Measurements from ENCODE around the gene S100A13. TPM values are rescaled to one million over a fixed set of nuclear protein-coding genes. Genes with fewer than 3 reads are reported as not detected.
"Not testable (repeated sequence)": the region's sequence is repeated elsewhere in the genome, so short reads cannot be mapped to it uniquely, and the experiment has no call there.

S100A13 gene
- total and polyA plus RNA-seq, 2 donors (not counting 1 experiment from before 2014, with no cell fraction given), result 172 to 399 TPM

- Histone ChIP-seq H3K4me2 (ENCODE audit: extremely low read depth, insufficient read depth, low read length) (no peak overlapping the region), H3K4me1 (ENCODE audit: control insufficient read depth, extremely low read depth, insufficient read depth, low read length) (peaks cover 2% of the 10 kb centered on the region), H3K36me3 (ENCODE audit: control insufficient read depth, insufficient read depth, low read length) (no peaks in the 10 kb centered on the region), H2AFZ (ENCODE audit: low read length) (no peak overlapping the region), H3K9ac (ENCODE audit: insufficient read depth, low read length) (no peak overlapping the region), H4K20me1 (ENCODE audit: control insufficient read depth, extremely low read depth, insufficient read depth, low read length) (no peaks in the 10 kb centered on the region), H3K4me3 (replicated peaks in 1 of 4; ENCODE audit: control extremely low read depth in 1 of 4, insufficient read depth in 1 of 4, low read depth in 3 of 4, low read length in 4 of 4) (no peak overlapping the region), H3K9me3 (ENCODE audit: control insufficient read depth, insufficient read depth, low read depth, low read length) (no peaks in the 10 kb centered on the region), H3K27me3 (ENCODE audit: control insufficient read depth, insufficient read depth, low read length) (no peaks in the 10 kb centered on the region), H3K79me2 (ENCODE audit: control insufficient read depth, insufficient read depth, low read length) (no peaks in the 10 kb centered on the region), H3K27ac (ENCODE audit: insufficient read depth, low read length) (no peak overlapping the region)
- TF ChIP-seq, protein P1, sequence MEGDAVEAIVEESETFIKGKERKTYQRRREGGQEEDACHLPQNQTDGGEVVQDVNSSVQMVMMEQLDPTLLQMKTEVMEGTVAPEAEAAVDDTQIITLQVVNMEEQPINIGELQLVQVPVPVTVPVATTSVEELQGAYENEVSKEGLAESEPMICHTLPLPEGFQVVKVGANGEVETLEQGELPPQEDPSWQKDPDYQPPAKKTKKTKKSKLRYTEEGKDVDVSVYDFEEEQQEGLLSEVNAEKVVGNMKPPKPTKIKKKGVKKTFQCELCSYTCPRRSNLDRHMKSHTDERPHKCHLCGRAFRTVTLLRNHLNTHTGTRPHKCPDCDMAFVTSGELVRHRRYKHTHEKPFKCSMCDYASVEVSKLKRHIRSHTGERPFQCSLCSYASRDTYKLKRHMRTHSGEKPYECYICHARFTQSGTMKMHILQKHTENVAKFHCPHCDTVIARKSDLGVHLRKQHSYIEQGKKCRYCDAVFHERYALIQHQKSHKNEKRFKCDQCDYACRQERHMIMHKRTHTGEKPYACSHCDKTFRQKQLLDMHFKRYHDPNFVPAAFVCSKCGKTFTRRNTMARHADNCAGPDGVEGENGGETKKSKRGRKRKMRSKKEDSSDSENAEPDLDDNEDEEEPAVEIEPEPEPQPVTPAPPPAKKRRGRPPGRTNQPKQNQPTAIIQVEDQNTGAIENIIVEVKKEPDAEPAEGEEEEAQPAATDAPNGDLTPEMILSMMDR (conservative IDR thresholded peaks at IDR 0.05 in 1 of 2, IDR thresholded peaks at IDR 0.05 in 1 of 2; ENCODE audit: low read depth in 1 of 2, low read length in 2 of 2), result no peak
- no peak for TF ChIP-seq EZH2 (IDR thresholded peaks at IDR 0.05; ENCODE audit: low read length, missing control alignments)
- DNase-seq (ENCODE audit: low read depth in 2 of 2), result no peak
Measured at GRCh38 chr1:153586347-153586746, 41.0 kb downstream of the S100A13 start.

- Histone ChIP-seq H3K27ac (ENCODE audit: insufficient read depth, low read length) (no peak overlapping the region), H3K4me2 (ENCODE audit: extremely low read depth, insufficient read depth, low read length) (no peak overlapping the region), H3K4me3 (replicated peaks in 1 of 4; ENCODE audit: control extremely low read depth in 1 of 4, insufficient read depth in 1 of 4, low read depth in 3 of 4, low read length in 4 of 4) (no peak overlapping the region), H2AFZ (ENCODE audit: low read length) (no peak overlapping the region), H3K27me3 (ENCODE audit: control insufficient read depth, insufficient read depth, low read length) (no peaks in the 10 kb centered on the region), H3K4me1 (ENCODE audit: control insufficient read depth, extremely low read depth, insufficient read depth, low read length) (peaks cover 2% of the 10 kb centered on the region), H3K9me3 (ENCODE audit: control insufficient read depth, insufficient read depth, low read depth, low read length) (no peaks in the 10 kb centered on the region), H3K9ac (ENCODE audit: insufficient read depth, low read length) (no peak overlapping the region), H3K79me2 (ENCODE audit: control insufficient read depth, insufficient read depth, low read length) (no peaks in the 10 kb centered on the region), H3K36me3 (ENCODE audit: control insufficient read depth, insufficient read depth, low read length) (no peaks in the 10 kb centered on the region), H4K20me1 (ENCODE audit: control insufficient read depth, extremely low read depth, insufficient read depth, low read length) (no peaks in the 10 kb centered on the region)
- no peak for DNase-seq (ENCODE audit: low read depth in 2 of 2)
- no peak for TF ChIP-seq EZH2 (IDR thresholded peaks at IDR 0.05; ENCODE audit: low read length, missing control alignments)
Measured at GRCh38 chr1:153585006-153585405, 42.3 kb downstream of the S100A13 start.

DNA sequence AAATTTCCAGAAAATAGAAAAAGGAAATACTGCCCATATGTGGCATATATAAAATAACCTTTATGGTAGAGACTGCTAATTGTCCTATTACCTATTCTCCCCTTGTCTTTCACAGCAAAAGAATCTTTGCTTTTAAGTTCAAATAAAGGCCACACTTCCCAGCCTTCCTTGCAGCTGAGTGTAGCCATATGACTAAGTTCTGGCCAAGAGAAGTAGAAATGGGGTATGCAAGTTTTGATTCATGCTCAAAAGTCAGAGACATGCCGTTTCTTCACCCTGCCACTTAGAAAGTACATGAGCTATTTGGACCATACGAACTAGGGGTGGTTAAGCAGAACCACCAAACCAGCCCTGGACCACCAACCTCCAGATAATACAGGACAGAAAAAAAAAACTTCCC, 43.3 kb downstream of the S100A13 start:
- Histone ChIP-seq H3K4me1 (ENCODE audit: control insufficient read depth, extremely low read depth, insufficient read depth, low read length) (peaks cover 3% of the 10 kb centered on the region), H3K36me3 (ENCODE audit: control insufficient read depth, insufficient read depth, low read length) (no peaks in the 10 kb centered on the region), H3K79me2 (ENCODE audit: control insufficient read depth, insufficient read depth, low read length) (no peaks in the 10 kb centered on the region), H3K27me3 (ENCODE audit: control insufficient read depth, insufficient read depth, low read length) (no peaks in the 10 kb centered on the region), H3K4me2 (ENCODE audit: extremely low read depth, insufficient read depth, low read length) (no peak overlapping the region), H4K20me1 (ENCODE audit: control insufficient read depth, extremely low read depth, insufficient read depth, low read length) (no peaks in the 10 kb centered on the region), H2AFZ (ENCODE audit: low read length) (no peak overlapping the region), H3K9me3 (ENCODE audit: control insufficient read depth, insufficient read depth, low read depth, low read length) (no peaks in the 10 kb centered on the region), H3K4me3 (replicated peaks in 1 of 4; ENCODE audit: control extremely low read depth in 1 of 4, insufficient read depth in 1 of 4, low read depth in 3 of 4, low read length in 4 of 4) (no peak overlapping the region), H3K27ac (ENCODE audit: insufficient read depth, low read length) (no peak overlapping the region), H3K9ac (ENCODE audit: insufficient read depth, low read length) (no peak overlapping the region)
- peak in 1 of 2 donors; percentile 58 for DNase-seq (ENCODE audit: low read depth in 2 of 2)
- TF ChIP-seq EZH2 (IDR thresholded peaks at IDR 0.05; ENCODE audit: low read length, missing control alignments), result no peak
- TF ChIP-seq, protein P1 (conservative IDR thresholded peaks at IDR 0.05 in 1 of 2, IDR thresholded peaks at IDR 0.05 in 1 of 2; ENCODE audit: low read depth in 1 of 2, low read length in 2 of 2), result no peak

GRCh38 chr1:153583514-153583913, 43.8 kb downstream of the S100A13 start:
- H4K20me1 ChIP-seq (ENCODE audit: control insufficient read depth, extremely low read depth, insufficient read depth, low read length), result not testable (repeated sequence)

DNA sequence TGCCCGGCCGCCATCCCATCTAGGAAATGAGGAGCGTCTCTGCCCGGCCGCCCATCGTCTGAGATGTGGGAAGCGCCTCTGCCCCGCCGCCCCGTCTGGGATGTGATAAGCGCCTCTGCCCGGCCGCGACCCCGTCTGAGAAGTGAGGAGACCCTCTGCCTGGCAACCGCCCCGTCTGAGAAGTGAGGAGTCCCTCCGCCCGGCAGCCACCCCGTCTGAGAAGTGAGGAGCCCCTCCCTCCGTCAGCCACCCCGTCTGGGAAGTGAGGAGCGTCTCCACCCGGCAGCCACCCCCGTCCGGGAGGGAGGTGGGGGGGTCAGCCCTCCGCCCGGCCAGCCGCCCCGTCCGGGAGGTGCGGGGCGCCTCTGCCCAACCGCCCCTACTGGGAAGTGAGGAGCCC, 44.5 kb downstream of the S100A13 start:
- not testable (repeated sequence) for H2AFZ ChIP-seq (ENCODE audit: low read length); H3K4me2 ChIP-seq (ENCODE audit: extremely low read depth, insufficient read depth, low read length); H3K27me3 ChIP-seq (ENCODE audit: control insufficient read depth, insufficient read depth, low read length); H3K79me2 ChIP-seq (ENCODE audit: control insufficient read depth, insufficient read depth, low read length); H4K20me1 ChIP-seq (ENCODE audit: control insufficient read depth, extremely low read depth, insufficient read depth, low read length); H3K9me3 ChIP-seq (ENCODE audit: control insufficient read depth, insufficient read depth, low read depth, low read length); H3K27ac ChIP-seq (ENCODE audit: insufficient read depth, low read length); H3K4me3 ChIP-seq (replicated peaks in 1 of 4; ENCODE audit: control extremely low read depth in 1 of 4, insufficient read depth in 1 of 4, low read depth in 3 of 4, low read length in 4 of 4); H3K4me1 ChIP-seq (ENCODE audit: control insufficient read depth, extremely low read depth, insufficient read depth, low read length); H3K36me3 ChIP-seq (ENCODE audit: control insufficient read depth, insufficient read depth, low read length); H3K9ac ChIP-seq (ENCODE audit: insufficient read depth, low read length); DNase-seq (ENCODE audit: low read depth in 2 of 2)

More at GRCh38 chr1:153583514-153583913, 43.8 kb downstream of the S100A13 start:
- H3K36me3 ChIP-seq (ENCODE audit: control insufficient read depth, insufficient read depth, low read length); H3K4me1 ChIP-seq (ENCODE audit: control insufficient read depth, extremely low read depth, insufficient read depth, low read length); DNase-seq (ENCODE audit: low read depth in 2 of 2); H3K9me3 ChIP-seq (ENCODE audit: control insufficient read depth, insufficient read depth, low read depth, low read length); H3K79me2 ChIP-seq (ENCODE audit: control insufficient read depth, insufficient read depth, low read length); H3K27ac ChIP-seq (ENCODE audit: insufficient read depth, low read length); H3K4me2 ChIP-seq (ENCODE audit: extremely low read depth, insufficient read depth, low read length); H2AFZ ChIP-seq (ENCODE audit: low read length); H3K9ac ChIP-seq (ENCODE audit: insufficient read depth, low read length); H3K27me3 ChIP-seq (ENCODE audit: control insufficient read depth, insufficient read depth, low read length); H3K4me3 ChIP-seq (replicated peaks in 1 of 4; ENCODE audit: control extremely low read depth in 1 of 4, insufficient read depth in 1 of 4, low read depth in 3 of 4, low read length in 4 of 4): not testable (repeated sequence)

Data from fibroblast of lung (primary cell).